Epithelial cell of proximal tubule (primary cell): ENCODE data around the gene SLC16A8. TPM values are rescaled to one million over a fixed set of nuclear protein-coding genes. Genes with fewer than 3 reads are reported as not detected.

Experiments
- DNase-seq: peaks from one replicate; pipeline ENCODE4 v3.0.0-alpha.2; 2011; ENCODE audit warnings: low read depth
- H3K4me3 ChIP-seq: 2 replicates; pipeline ENCODE4 v1.5.1; 2011; ENCODE audit warnings: low read depth, mild to moderate bottlenecking, low read length
- total RNA-seq: library from RNA; depleted of rRNA; stranded (reverse); fragments of >200 nt; gene quantifications from 2 replicates; pipeline ENCODE4 v1.2.3, GENCODE V29; 2015
- TF ChIP-seq, protein P1 (sequence below): conservative IDR thresholded peaks from 2 replicates; pipeline ENCODE4 v1.5.1; 2012; ENCODE audit warnings: low read depth, mild to moderate bottlenecking, low read length

The SLC16A8 gene, protein sequence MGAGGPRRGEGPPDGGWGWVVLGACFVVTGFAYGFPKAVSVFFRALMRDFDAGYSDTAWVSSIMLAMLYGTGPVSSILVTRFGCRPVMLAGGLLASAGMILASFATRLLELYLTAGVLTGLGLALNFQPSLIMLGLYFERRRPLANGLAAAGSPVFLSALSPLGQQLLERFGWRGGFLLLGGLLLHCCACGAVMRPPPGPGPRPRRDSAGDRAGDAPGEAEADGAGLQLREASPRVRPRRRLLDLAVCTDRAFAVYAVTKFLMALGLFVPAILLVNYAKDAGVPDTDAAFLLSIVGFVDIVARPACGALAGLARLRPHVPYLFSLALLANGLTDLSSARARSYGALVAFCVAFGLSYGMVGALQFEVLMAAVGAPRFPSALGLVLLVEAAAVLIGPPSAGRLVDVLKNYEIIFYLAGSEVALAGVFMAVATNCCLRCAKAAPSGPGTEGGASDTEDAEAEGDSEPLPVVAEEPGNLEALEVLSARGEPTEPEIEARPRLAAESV
- 0.06 and 0.65 TPM in 2 replicates for total RNA-seq

DNA sequence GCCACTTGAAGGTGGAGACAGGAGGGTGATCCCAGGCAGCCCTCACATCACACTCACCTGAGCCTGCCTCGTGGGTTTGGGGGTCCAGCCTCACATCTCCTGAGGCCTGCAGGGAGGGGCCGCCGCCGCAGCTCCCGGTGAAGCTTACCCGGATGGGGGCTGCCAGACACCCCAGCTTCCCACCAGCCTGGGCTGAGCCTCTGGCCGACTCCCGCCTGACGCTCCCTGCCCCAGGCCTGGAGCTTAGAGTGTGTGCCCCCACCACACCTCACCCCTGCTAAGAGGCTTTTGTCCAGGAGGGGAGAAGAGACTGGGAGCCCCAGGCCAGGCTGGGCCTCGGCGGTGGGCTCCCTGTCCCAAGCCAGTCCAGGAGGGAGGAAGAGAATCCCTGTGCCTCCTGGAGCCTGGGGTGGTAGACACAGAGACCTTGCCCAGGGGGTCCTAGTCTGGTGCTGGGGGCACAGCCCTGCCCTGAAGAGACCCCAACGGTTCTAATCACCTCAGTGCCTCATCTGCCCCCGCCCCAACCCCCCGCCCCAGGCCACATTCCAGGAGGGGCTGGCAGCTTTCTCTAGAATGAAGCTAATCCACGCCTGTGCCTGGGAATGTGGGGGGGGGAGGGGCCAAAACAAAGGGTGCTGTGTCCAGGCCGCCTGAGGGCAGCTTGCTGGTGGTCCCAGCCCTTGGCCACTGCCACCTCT lies at the start of gene SLC16A8:
Gene SLC16A8 (minus strand): TSS at position 254 of the 701 bp plus-strand sequence. CDS start 1,311 bp downstream, outside the sequence.
- no peak within 1 kb of the TSS for H3K4me3 ChIP-seq
- TF ChIP-seq, protein P1, sequence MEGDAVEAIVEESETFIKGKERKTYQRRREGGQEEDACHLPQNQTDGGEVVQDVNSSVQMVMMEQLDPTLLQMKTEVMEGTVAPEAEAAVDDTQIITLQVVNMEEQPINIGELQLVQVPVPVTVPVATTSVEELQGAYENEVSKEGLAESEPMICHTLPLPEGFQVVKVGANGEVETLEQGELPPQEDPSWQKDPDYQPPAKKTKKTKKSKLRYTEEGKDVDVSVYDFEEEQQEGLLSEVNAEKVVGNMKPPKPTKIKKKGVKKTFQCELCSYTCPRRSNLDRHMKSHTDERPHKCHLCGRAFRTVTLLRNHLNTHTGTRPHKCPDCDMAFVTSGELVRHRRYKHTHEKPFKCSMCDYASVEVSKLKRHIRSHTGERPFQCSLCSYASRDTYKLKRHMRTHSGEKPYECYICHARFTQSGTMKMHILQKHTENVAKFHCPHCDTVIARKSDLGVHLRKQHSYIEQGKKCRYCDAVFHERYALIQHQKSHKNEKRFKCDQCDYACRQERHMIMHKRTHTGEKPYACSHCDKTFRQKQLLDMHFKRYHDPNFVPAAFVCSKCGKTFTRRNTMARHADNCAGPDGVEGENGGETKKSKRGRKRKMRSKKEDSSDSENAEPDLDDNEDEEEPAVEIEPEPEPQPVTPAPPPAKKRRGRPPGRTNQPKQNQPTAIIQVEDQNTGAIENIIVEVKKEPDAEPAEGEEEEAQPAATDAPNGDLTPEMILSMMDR: no peak
- DNase-seq: no peak

DNA sequence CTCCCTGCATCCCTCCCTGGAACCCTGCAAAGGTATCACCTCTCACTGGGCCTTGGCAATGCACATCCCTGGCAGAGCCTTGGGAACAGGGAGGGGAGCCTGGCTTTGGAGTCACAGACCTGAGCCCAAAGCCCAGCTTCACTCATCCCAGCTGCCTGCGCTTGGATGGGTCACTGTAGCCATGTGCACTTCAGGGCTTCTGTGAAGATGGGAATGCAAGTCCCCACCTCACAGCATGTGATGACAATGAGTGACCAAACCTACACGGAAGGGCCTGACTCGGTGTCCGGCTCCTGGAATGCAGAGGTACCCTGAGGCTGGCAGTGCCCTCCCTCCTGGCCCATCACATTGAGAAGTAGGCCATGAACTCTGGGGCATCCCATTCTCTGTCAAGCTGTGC lies 49.3 kb upstream of the SLC16A8 start:
- TF ChIP-seq, protein P1: no peak
- no peak for DNase-seq
- H3K4me3 ChIP-seq: no peak overlapping the region

DNA sequence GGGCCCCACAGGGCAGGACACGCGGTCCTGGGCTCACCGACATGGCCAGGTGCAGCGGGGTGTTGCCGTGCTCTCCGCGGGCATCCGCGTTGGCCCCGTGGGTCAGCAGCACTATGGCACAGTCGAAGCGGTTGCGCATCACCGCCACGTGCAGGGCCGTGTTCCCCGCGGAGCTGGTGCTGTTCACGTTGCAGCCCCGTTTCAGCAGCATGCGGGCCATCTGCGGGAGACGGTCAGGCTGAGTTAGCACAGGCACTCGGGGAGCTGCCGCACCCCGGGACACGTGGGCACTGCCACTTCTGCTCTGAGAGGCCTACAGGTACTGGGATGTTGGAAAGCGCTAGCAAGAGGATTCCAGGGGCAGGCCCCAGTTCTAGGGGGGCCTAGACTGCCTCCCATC lies 48.8 kb upstream of the SLC16A8 start:
- TF ChIP-seq, protein P1: no peak
- no peak overlapping the region for H3K4me3 ChIP-seq
- DNase-seq: no peak

DNA sequence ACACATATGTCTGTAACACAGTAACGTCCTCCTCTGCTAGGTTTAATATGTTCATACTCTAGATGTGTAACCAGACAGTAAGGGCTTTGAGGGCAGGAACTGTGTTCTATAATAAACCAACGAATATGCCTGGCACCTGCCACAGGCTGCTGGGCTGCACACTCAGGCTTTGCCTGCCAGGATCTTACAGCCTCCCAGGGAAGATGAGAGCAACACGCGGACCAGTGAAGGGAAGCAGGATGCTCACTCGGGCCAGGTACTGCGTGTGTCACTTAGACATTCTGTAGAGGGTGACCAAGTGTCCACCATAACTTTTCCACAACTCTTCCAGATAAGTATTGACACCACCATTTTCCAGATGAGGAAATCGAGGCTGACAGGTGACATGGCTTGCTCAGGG lies 48.2 kb upstream of the SLC16A8 start:
- TF ChIP-seq, protein P1: no peak
- H3K4me3 ChIP-seq: no peak overlapping the region
- no peak for DNase-seq

DNA sequence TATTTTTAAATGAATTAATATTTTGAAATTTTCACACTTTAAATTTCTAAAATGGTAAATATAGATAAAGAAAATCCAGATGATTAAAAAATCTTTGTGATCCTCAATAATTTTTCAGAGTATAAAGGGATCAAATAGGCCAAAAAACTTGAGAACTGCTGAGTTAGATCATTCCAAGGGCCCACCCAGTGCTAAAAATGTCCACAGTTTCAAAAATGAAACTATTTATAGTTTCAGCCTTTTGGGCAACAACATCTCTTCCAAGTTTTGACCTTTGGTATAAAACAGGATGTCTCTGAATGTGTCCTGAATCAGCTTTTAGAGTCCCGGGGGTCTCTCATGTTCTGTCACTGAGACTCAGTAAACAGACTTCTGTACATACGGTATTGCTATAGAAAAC lies 47.4 kb upstream of the SLC16A8 start:
- H3K4me3 ChIP-seq: no peak overlapping the region
- no peak for DNase-seq
- TF ChIP-seq, protein P1: no peak

DNA sequence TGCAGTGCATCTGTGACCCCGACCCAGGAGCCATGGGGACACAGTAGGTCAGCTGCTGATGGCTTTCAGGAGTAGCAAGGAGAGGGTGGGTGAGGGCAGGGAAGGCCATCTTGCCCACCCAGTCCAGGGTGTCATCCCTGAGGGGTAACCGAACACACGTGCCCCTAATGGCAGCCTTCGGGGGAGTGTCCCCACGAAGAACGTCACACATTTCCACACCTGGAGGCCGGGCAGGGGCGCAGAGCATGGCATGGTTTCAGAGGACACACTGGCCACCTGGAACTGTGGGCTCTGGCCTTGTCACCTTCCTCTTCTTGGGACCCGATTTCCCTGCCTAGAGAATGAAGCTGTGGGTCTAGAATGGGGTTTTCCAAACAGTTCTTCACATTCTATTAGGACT lies 45.9 kb upstream of the SLC16A8 start:
- no peak for DNase-seq
- TF ChIP-seq, protein P1: no peak
- no peak overlapping the region for H3K4me3 ChIP-seq
